A549 (cell line): ENCODE results near the gene ENO4. TPM values are rescaled to one million over a fixed set of nuclear protein-coding genes. Genes with fewer than 3 reads are reported as not detected.

Experiments used
- ATAC-seq, 2 experiments: fragments of 200-7000 bp in 1 of 2; fragments of >200 bp in 1 of 2; cut with Nextera tagmentation in 1 of 2; cut with Tn5 transposase in 1 of 2; 3 replicates each; pipeline versions ENCODE4 v1.8.0 to v1.9.1; 2018 to 2020; ENCODE audit warnings: mild to moderate bottlenecking in 1 of 2, moderate library complexity in 1 of 2
- CTCF ChIA-PET: fragments of 300-600 bp; sonication (Branson Sonifier 250); formaldehyde crosslinking; extraction: SDS; loops from one replicate; lab custom pipeline; 2021; ENCODE audit warnings: antibody characterized with exemption, inconsistent platforms; lab: Yijun Ruan, JAX
- POLR2A ChIA-PET: fragments of 350-600 bp; formaldehyde crosslinking; extraction: SDS; loops from one replicate; lab custom pipeline; 2021; ENCODE audit warnings: antibody characterized with exemption, inconsistent platforms; lab: Yijun Ruan, JAX
- DNase-seq, 2 experiments: peaks; one replicate each; pipeline versions ENCODE4 v3.0.0 to v3.0.0-alpha.2; 2011 to 2016; ENCODE audit warnings: low read depth in 1 of 2, low spot score in 1 of 2
- FAIRE-seq: peaks from 2 replicates; lab custom pipeline; 2011; peaks lifted over from hg19 to GRCh38; lab: Jason Lieb, UNC
- H3K27ac ChIP-seq, 2 experiments: fragments of >200 bp; sonication (Bioruptor Twin); formaldehyde crosslinking; 3 replicates each; pipeline ENCODE4 v1.5.1; 2016 to 2017
- H3K4me1 ChIP-seq: fragments of >200 bp; sonication (Bioruptor Twin); formaldehyde crosslinking; 3 replicates; pipeline ENCODE4 v1.6.1; 2016
- H3K4me2 ChIP-seq: fragments of >200 bp; sonication (Bioruptor Twin); formaldehyde crosslinking; 3 replicates; pipeline ENCODE4 v1.6.1; 2016
- H3K4me3 ChIP-seq: fragments of >200 bp; sonication (Bioruptor Twin); formaldehyde crosslinking; 3 replicates; pipeline ENCODE4 v1.5.1; 2016
- H3K9me3 ChIP-seq: fragments of >200 bp; sonication (Bioruptor Twin); formaldehyde crosslinking; 3 replicates; pipeline ENCODE4 v1.6.1; 2016
- CBX2 ChIP-seq: fragments of 200-600 bp; sonication (generic); IDR thresholded peaks from 2 replicates; pipeline ENCODE4 v1.6.1; 2016; ENCODE audit warnings: low read depth, mild to moderate bottlenecking, borderline replicate concordance
- CTCF ChIP-seq: fragments of >200 bp; sonication (Bioruptor Twin); formaldehyde crosslinking; IDR thresholded peaks from 3 replicates; pipeline ENCODE4 v1.5.1; 2016
- E2F6 ChIP-seq: IDR thresholded peaks from 2 replicates; pipeline ENCODE4 v1.6.1; 2012; ENCODE audit warnings: low read depth, borderline replicate concordance
- EHMT2 ChIP-seq: fragments of 200-600 bp; sonication (generic); IDR thresholded peaks from 2 replicates; pipeline ENCODE4 v1.6.1; 2016; ENCODE audit warnings: antibody characterized with exemption, low read depth, mild to moderate bottlenecking, moderate library complexity
- ESRRA ChIP-seq: fragments of 150-350 bp; IDR thresholded peaks from 2 replicates; pipeline ENCODE4 v1.6.1; 2014; ENCODE audit warnings: mild to moderate bottlenecking, low read length, borderline replicate concordance
- GATA3 ChIP-seq: IDR thresholded peaks from 2 replicates; pipeline ENCODE4 v1.6.1; 2012; ENCODE audit warnings: borderline replicate concordance
- HES2 ChIP-seq: fragments of >200 bp; sonication (Bioruptor Twin); formaldehyde crosslinking; IDR thresholded peaks from 2 replicates; pipeline ENCODE4 v1.6.1; 2016
- HEYL ChIP-seq: fragments of 250-450 bp; sonication (Bioruptor Pico); IDR thresholded peaks from 2 replicates; pipeline ENCODE4 v1.8.0; 2021; ENCODE audit warnings: mild to moderate bottlenecking, moderate library complexity
- HOXB13 ChIP-seq: fragments of 250-450 bp; sonication (Bioruptor Pico); IDR thresholded peaks from 2 replicates; pipeline ENCODE4 v1.5.0; 2020; ENCODE audit warnings: low read depth, mild to moderate bottlenecking, moderate library complexity
- JUN ChIP-seq, 2 experiments: fragments of >200 bp; sonication (Bioruptor Twin); formaldehyde crosslinking; IDR thresholded peaks; 2 replicates in 1 of 2; 3 replicates in 1 of 2; pipeline ENCODE4 v1.6.1; 2016 to 2017
- KDM5A ChIP-seq: fragments of 200-600 bp; sonication (generic); IDR thresholded peaks from 2 replicates; pipeline ENCODE4 v1.6.1; 2016; ENCODE audit warnings: antibody characterized with exemption, mild to moderate bottlenecking
- MAZ ChIP-seq: fragments of 150-350 bp; IDR thresholded peaks from 2 replicates; pipeline ENCODE4 v1.6.1; 2014; ENCODE audit warnings: antibody characterized with exemption, low read depth, low read length, borderline replicate concordance
- NFE2L2 ChIP-seq: fragments of 150-350 bp; conservative IDR thresholded peaks from 2 replicates; pipeline ENCODE4 v1.6.1; 2014; ENCODE audit warnings: low read length
- NPAS2 ChIP-seq: fragments of 250-450 bp; sonication (Bioruptor Pico); IDR thresholded peaks from 2 replicates; pipeline ENCODE4 v1.8.0; 2022; ENCODE audit warnings: mild to moderate bottlenecking, moderate library complexity, borderline replicate concordance
- NR3C1 ChIP-seq: fragments of >200 bp; sonication (Bioruptor Twin); formaldehyde crosslinking; IDR thresholded peaks from 3 replicates; pipeline ENCODE4 v1.6.1; 2017
- RARB ChIP-seq: fragments of 250-450 bp; sonication (Bioruptor Pico); IDR thresholded peaks from 2 replicates; pipeline ENCODE4 v1.8.0; 2021; ENCODE audit warnings: mild to moderate bottlenecking, moderate library complexity
- REST ChIP-seq: fragments of 200-600 bp; sonication (generic); IDR thresholded peaks from 2 replicates; pipeline ENCODE4 v1.6.1; 2016; ENCODE audit warnings: antibody characterized with exemption, mild to moderate bottlenecking, moderate library complexity
- RFX5 ChIP-seq: fragments of 450-650 bp; IDR thresholded peaks from 2 replicates; pipeline ENCODE4 v1.7.1; 2014; ENCODE audit warnings: antibody characterized with exemption, mild to moderate bottlenecking, moderate library complexity
- ZSCAN20 ChIP-seq: fragments of 250-450 bp; sonication (Bioruptor Pico); IDR thresholded peaks from 2 replicates; pipeline ENCODE4 v1.8.0; 2022; ENCODE audit warnings: mild to moderate bottlenecking, moderate library complexity
- WGBS: methylation state at CpG from one replicate; pipeline ENCODE4 v1.1.6; 2017; ENCODE audit errors: missing lambda C conversion rate; 5-methylcytosine and 5-hydroxymethylcytosine counted together
- polyA plus RNA-seq, 4 experiments: library from polyadenylated mRNA; depleted of rRNA in 3 of 4; stranded (reverse); fragments of >200 nt; fragmentation: RNase III in 1 of 4; extraction: RNeasy Plus Mini Kit Qiagen cat#74134 plus additional on column Dnase treatment in 1 of 4; gene quantifications; 2 replicates in 3 of 4; 3 replicates in 1 of 4; pipeline ENCODE4 v1.2.3, GENCODE V29; 2011 to 2017

Gene ENO4
- polyA plus RNA-seq, 2 of the 4 experiments (the other 2 are of a cell fraction): 0.39 to 0.47 TPM

- POLR2A ChIA-PET: no interaction called here
- CTCF ChIA-PET: interaction anchor here (0.6 to 38.0 kb wide), 5 partner anchors 11 to 356 kb away, joined by 4 to 1061 read pairs (median 8); no protein-coding TSS in a partner anchor
- no peak for ATAC-seq
- 59% methylated on average over 18 of the region's 18 CpGs for WGBS
- Histone ChIP-seq H3K4me1 (no peaks in the 10 kb centered on the region), H3K9me3 (no peaks in the 10 kb centered on the region), H3K4me3 (no peak overlapping the region), H3K27ac (no peak overlapping the region), H3K4me2 (no peak overlapping the region)
- DNase-seq: no peak
- no peak for FAIRE-seq
- TF ChIP-seq CBX2 (no peak), RFX5 (no peak), MAZ (no peak), NR3C1 (no peak), ESRRA (no peak)
Measured at GRCh38 chr10:116815641-116816415, 33.5 kb upstream of the ENO4 start.

- no peaks in the 10 kb centered on the region for H3K9me3 ChIP-seq
- POLR2A ChIA-PET: no interaction called here
Measured at GRCh38 chr10:116817178-116817577, 32.1 kb upstream of the ENO4 start.

GRCh38 chr10:116817780-116818343, 31.4 kb upstream of the ENO4 start:
- Histone ChIP-seq H3K4me2 (no peak overlapping the region), H3K27ac (no peak overlapping the region)
- ATAC-seq: no peak; a peak in 1 of 6 replicates
- TF ChIP-seq KDM5A (no peak), ESRRA (no peak), NPAS2 (CRISPR knock-in tag) (no peak), RARB (no peak), JUN (IDR thresholded peaks at IDR 0.05) (no peak), HEYL (CRISPR knock-in tag) (no peak), CTCF (no peak), EHMT2 (no peak), GATA3 (no peak), HOXB13 (CRISPR knock-in tag) (no peak), REST (no peak)
- TF ChIP-seq, all 56 proteins: peak for 0
- ChIA-PET POLR2A (no interaction called here), CTCF (interaction anchor here (0.9 to 38.0 kb wide), 5 partner anchors 10 to 354 kb away, joined by 3 to 1061 read pairs (median 3); no protein-coding TSS in a partner anchor)
- no peaks in the 10 kb centered on the region for H3K4me1 ChIP-seq
- 74% methylated on average over 8 of the region's 8 CpGs for WGBS
- no peak for FAIRE-seq
- H3K9me3 ChIP-seq: no peaks in the 10 kb centered on the region
- DNase-seq: no peak
- no peak overlapping the region for H3K4me3 ChIP-seq

More at GRCh38 chr10:116817178-116817577, 32.1 kb upstream of the ENO4 start:
- FAIRE-seq (no peak), DNase-seq (no peak), ATAC-seq (no peak)
- Histone ChIP-seq H3K4me1 (no peaks in the 10 kb centered on the region), H3K4me3 (no peak overlapping the region), H3K27ac (no peak overlapping the region), H3K4me2 (no peak overlapping the region)
- TF ChIP-seq NR3C1 (no peak), NFE2L2 (no peak), E2F6 (no peak), ZSCAN20 (CRISPR knock-in tag) (no peak), HES2 (no peak)
- WGBS: 60% methylated on average over 8 of the region's 10 CpGs
- CTCF ChIA-PET: interaction anchor here (0.6 to 38.0 kb wide), 5 partner anchors 10 to 354 kb away, joined by 3 to 1061 read pairs (median 8); no protein-coding TSS in a partner anchor
